ENCODE measurements around the gene C8A. TPM values are rescaled to one million over a fixed set of nuclear protein-coding genes. Genes with fewer than 3 reads are reported as not detected.

C8A gene
- polyA plus RNA-seq, 4 donors, result 0.60 TPM; not detected in 3

DNA sequence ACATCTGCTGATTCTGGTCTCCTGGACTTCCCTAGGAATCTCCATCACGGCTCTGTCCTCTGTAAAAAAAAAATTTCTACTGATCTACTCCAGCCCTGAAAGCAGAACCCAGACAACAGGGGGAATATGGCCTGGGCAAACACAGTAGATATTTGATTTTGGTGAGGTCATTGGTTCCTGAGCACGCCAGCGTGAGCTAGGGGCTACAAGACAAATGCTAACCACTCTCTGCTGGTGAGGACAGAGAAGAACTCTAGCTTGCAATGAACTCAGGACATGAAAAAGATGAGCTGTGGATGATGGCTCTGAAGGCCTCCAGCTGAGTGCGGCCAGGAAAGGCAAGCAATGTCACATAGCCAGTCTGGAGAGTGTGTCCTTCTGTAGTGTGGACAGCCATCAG, 18.2 kb upstream of the C8A start:
- DNase-seq (ENCODE audit: low read depth in 4 of 4, low spot score in 3 of 4), result no peak

DNA sequence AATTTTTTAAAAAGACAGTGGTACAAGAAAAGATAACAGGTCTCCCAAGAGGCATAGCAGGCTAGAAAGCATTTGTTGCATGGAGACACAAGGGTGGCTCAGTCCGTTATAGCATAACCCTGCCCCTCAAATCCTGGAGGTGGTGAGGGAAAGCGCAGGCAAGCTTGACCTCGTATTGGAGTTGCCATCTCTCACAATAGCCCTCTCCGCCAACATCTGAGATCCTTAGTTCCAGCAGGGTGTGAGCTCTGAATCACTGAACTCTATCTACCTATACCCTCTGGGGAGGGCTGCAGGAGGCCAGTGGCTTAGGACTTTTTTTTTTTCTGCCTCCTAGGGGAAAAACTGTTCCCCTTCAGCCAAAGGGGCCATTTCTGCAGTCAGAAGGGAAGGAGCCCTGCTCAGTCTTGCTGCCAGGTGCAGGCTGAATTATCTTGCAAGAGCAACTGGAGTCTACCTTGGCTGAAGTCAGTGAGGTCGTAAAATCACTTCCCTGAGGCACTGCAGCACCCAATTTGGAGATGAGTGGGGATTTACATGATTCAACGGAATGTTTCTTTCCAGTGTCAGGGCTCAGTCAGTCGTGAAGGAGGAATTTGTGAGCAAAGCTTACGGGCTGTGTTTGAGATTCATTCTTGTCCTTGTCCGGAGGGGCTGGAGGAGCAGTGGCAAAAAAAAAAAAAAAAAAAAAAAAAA, 17.2 kb upstream of the C8A start:
- no peak for DNase-seq (ENCODE audit: low read depth in 4 of 4, low spot score in 3 of 4)

DNA sequence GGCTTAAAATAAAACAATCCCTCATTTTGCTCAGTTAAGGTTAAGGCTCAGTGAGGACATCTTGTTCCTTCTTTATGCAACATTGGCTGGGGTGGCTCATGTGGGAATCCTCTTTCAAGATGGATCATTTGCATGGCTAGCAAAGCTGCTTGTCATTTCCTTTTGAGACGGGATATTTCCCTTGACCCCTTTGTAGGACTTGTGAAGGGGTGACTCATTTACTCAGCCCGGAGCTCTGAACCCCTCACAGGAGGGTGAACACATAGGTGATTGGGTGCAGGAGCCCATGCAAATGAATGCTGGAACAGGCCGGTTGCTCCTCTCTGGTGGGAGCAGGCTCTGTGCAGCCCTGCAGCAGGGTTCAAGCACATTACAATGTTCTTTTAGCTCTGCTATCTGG, 15.8 kb upstream of the C8A start:
- DNase-seq (ENCODE audit: low read depth in 4 of 4, low spot score in 3 of 4), result no peak

DNA sequence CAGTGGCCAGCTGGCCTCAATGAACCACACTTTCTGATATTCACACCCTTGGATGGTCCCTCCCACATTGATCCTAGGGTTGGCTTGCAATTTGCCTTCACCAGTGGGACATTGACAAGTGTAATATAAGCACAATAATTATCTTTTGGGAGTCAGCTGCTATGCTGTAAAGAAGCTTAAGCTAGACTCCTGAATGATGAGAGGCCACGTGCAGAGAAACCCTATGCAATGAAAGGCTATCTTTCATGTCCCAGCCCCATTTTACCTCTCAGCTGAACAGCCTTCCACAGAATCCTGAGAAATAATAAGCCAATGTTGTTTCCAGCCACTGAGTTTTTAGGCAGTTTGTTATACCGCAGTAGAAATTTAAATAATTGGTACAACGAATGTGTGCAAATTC, 11.1 kb upstream of the C8A start:
- no peak for DNase-seq (ENCODE audit: low read depth in 4 of 4, low spot score in 3 of 4)

DNA sequence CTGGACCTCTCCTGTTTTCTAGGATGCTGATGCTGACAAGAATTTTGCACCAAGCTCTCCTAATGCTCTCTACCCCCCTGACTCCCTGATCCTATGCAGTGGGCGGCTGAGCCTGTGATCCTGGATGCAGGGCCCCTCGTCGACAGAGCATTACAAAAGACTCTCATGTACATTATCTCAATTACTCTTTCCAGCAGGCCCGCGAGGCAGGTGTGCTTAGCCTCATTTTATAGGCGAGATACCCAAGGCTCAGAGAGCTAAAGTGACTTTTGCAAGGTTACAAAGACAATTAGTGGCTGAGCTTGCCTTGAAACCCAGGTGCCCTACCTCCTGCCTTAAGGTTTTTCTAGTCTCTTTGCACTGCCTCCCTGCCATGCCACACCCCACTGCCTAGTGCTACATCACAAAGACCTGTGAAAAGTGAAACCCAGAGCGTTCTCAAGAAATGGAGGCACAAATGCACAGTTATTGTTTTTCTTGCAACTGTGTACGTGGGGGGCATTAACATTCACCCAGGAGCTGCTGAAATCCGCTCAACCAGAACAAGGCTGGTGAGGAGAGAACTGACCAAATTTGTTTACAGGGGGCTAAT, 10.0 kb upstream of the C8A start:
- DNase-seq (ENCODE audit: low read depth in 4 of 4, low spot score in 3 of 4), result no peak

DNA sequence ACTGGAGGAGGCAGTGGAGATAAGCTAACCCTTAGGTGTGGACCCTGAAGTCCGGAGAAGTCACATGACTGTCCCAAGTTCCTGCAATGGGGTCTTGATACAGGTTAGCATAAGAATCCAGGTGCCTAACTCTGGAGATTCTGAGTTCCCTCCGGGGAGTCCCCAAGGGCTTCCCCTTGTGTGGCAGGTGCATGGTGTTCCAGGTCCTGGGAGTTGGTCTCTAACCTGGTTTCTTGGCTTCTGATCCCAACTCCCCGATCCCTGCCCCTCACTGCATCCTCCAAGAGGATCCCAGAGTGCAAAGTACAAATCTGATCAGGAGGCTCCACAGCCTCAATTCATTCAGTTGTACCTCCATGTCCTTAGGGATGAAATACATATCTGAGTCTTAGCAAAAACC, 9.3 kb upstream of the C8A start:
- no peak for DNase-seq (ENCODE audit: low read depth in 4 of 4, low spot score in 3 of 4)

DNA sequence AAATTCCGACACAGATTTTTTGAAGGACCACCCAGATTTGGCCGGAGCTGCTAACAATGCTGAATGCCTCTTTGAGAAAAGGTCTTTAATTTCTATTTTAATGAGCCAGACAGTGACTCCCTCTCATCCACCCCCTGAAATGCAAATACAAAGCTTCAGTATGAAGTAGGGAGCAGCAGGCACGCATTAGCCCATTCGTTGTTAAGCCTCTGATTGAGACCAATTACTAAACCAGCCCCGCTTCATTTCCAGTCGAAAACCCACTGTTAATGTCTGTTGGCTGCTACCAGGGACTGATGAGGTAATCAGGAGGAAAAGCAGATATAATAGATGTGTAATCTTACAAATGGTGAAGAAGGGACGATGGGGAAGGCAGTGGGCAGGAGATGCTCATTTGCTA, 4.8 kb upstream of the C8A start:
- DNase-seq (ENCODE audit: low read depth in 4 of 4, low spot score in 3 of 4), result no peak

DNA sequence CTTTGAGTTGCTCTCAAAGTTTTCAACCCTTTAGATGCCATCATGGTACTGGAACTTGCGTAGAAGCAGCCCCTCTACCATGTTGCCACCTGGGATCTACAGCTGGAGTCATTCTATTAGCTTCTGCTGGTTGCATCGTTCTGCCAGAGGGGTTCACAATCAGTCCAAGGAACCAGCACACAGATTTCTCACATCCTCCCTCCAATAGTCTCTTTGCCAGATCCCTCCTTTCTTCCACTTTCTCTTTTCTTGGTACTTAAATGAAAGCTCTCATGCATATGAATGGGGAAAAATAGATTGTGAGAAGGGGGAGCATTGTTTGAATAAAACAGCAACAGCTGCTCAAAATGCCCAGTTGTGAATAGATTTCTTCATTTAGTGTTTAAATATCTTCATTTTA, 4.2 kb upstream of the C8A start:
- no peak for DNase-seq (ENCODE audit: low read depth in 4 of 4, low spot score in 3 of 4)

DNA sequence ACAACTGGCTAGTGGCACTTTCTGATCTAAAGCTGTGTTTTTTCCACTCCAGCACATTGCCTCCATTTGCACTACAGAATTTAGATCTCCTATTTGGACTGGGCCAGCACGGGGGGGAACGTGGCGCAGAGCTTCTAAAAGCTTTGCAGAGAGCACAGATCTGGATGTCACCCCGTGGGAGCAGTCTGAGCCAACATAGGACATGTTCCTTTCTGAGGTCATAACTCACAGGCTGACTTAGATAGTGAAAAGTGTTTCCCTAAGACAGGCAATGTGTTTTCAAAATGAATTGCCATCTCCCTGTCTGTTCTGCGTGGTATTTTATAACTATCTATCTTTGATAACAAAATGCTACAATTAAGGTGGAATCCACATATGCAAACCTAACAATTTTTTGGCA, 3.7 kb upstream of the C8A start:
- DNase-seq (ENCODE audit: low read depth in 4 of 4, low spot score in 3 of 4), result no peak

DNA sequence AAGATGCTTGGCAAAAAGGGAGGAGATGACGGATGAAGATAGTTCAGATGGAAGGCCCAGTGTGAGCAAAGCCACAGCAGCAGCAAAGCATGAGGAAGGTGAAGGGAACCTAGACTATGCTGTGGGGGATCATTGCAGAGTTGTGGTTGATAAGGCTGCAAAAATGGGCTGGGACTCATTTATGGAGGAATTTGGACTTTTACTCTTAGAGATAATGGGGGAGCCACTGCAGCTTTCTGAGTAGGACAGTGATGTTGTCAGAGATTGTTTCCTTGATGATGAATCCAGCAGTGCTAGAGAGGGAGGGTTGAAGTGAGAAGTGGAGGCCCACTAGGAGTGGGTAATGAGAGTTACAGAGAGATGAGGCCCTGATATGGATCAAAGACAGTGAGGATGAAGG, 2.1 kb upstream of the C8A start:
- DNase-seq (ENCODE audit: low read depth in 4 of 4, low spot score in 3 of 4), result no peak

DNA sequence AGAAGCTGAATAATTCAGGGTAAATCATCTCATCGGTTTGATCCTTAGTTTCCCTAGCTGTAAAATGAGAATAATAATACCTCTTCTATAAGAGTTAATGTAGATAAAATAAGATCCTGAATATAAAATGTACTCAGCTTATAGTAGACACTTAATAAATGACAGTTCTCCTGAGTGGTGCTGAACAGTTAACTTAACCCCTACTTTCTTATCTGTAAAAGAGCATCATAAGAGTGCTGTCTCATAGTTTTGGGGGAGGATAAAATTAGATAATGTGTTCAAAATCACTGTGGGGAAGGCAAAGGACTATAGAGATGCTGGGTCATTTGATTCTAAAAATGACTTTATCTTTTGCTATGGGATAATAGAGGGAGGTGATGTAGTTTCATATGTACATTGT, 593 bp downstream of the C8A start:
- no peak for DNase-seq (ENCODE audit: low read depth in 4 of 4, low spot score in 3 of 4)

DNA sequence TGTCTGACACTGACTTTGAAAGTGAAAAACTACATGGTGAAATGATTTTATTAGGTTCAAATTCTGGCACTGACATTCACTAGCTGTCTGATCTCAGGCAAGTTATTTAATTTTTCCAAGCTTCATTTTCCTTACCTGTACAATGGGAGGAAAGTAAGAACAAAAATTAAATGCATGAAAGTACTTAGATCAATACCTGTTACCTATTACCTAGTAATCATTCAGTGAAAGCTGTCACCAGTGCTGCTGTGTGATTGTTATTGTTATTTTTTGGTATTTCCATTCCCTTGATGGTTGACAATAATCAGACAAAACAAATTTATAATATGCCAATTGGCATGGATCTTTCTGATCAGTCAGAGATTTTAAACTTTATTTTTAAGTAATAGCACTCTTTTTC, 1.6 kb downstream of the C8A start:
- DNase-seq (ENCODE audit: low read depth in 4 of 4, low spot score in 3 of 4), result no peak

DNA sequence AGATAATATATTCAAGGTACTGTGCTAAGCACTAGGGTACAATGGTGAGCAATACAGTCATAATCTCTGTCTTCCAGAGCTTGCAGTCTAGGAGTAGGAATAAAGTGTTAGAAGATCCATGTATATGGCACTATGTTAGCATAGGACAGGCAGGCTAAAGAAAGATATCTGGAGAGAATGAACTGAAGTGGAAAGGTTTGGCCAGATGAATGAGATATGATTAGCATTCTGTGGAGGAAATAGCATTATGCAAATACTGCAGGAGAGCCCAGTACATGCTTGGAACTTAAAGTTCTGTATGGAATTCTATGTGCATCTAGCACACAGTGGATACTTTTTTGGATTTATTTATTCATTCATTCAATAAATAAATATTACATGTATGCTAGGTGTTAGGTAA, 4.7 kb downstream of the C8A start:
- DNase-seq (ENCODE audit: low read depth in 4 of 4, low spot score in 3 of 4), result no peak

DNA sequence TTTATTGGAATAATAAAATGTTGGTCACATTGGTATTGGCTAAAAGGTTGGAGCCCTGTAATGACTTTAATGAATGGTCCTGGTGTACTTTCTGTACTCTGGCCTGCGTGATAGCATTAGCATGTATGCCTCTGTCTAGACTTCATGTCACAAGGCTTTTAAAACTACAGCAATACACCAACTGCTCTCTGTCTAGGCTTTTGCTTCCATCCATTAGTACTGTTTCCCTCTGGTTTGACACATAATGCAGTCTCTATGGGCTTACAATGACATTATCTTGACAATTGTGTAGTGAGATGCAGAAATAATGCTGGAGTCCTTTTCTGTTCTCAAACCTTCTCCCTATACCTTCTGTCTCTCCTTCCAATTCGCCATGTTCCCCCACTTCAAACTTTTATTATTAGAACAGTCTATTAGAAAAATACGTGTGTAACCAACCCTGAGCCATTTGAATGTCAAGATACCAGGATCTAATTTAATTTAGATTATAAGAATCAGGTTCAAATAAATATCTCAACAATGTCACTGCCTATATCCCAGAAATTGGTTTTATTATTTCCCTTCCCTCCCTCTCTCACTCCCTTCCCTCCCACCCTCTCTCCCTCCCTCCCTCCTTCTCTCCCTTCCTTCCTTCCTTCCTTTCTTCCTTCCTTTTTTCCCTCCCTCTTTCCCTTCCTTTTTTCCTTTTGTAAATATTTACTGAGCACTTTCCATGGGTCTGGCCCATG, 8.8 kb downstream of the C8A start:
- DNase-seq (ENCODE audit: low read depth in 4 of 4, low spot score in 3 of 4), result no peak

DNA sequence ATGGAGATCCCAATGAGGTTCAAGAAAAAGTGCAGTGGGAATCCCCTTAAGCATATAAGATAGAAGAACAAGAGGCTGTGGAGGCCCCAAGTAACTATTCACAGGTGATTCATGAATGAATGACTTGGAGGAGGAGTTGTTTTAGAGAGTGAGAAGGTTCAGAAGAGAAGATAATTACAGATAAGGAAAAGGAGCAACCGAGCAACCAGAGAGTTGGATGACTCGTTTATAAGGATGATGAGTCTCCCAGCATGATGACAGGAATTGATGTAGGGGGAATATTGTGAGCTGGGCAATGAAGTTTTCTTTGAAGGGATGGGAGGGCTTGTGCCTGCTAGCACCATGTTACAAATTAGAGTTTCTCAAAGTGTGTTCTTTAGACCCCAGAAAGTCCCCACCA, 9.8 kb downstream of the C8A start:
- no peak for DNase-seq (ENCODE audit: low read depth in 4 of 4, low spot score in 3 of 4)

DNA sequence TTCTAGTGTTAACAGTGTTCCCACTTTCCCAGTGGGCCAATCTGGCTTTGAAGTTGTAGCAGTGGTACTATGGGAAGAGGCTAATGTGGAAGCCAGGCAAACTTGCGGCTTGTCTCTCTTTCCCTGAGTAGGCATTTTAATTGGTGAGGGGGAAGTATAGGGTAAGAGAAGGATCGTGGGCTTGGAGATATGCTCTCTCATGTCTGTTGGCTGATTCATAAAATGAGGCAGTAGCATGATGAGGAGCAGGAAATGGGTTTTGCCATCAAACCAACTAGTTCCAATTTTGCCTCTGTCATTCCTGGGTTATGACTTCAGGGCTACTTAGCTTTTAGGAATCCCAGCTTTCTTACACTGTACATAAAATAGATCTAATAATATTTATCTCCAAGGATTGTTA, 12.1 kb downstream of the C8A start:
- DNase-seq (ENCODE audit: low read depth in 4 of 4, low spot score in 3 of 4), result no peak

DNA sequence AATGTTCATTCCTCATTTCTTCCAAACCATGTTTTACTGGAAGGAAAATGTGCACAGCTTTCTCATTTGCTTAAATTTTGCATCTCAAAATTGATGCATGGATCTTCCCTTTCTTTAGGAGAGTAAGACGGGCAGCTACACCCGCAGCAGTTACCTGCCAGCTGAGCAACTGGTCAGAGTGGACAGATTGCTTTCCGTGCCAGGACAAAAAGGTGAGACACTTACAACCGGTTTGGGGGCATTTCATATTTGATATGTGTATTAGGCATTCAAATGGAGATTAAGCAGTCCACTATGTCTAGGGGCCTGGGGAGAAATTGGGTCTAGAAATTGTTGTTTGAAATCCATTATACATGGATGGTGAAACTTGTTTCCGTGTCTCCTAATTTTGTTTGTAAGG, 12.9 kb downstream of the C8A start:
- no peak for DNase-seq (ENCODE audit: low read depth in 4 of 4, low spot score in 3 of 4)

DNA sequence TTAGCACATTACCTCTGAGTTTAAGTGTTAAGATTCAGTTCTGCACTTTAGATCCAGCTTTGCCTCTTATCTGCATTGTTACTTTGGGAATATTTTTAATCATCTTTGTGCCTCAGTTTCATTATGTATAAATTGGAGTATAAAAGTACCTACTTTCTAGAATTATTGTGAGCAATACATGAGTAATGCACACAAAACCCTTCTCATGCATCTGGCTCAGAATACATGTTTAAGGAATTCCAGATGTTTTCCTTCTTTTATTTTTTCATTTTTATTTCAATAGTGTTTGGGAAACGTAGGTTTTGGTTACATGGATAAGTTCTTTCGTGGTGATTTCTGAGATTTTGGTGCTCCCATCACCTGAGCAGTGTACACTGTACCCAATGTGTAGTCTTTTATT, 14.2 kb downstream of the C8A start:
- DNase-seq (ENCODE audit: low read depth in 4 of 4, low spot score in 3 of 4), result no peak

DNA sequence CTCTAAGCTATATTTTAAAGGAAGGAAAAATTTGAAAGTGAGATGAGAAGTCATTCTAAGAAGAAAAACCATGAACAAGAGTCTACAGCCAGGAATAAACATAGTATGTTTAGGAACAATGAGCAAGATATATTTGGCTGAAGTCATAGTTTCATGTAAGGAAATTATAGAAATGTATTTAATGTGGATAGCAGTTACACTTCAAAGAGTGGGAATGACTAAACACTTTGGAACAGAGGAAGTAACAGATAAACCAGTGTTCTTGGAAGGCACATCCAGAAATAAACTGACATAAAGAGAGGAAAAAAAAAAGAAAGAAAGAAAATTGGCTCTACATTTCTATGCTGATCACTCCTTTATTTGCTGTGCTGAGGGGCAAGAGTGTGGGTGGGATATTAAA, 18.0 kb downstream of the C8A start:
- DNase-seq (ENCODE audit: low read depth in 4 of 4, low spot score in 3 of 4), result no peak

DNA sequence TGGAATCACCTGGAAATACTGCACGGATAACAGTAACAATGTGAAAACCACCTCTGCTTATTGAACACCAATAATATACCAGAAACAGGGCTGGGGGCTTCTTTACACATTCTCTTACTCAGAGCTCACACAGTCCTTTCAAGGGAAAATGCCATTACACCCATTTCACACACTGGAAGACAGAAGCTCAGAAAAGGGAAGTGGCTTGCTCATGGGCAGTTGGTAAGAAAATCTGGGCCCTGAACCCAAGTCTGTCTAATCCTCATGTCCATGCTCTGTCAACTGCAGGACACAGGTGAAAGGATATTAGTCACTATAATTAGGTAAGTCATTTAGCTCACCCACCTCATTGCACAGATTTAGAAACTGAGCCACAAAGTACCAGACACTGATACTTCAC, 18.6 kb downstream of the C8A start:
- DNase-seq (ENCODE audit: low read depth in 4 of 4, low spot score in 3 of 4), result no peak

DNA sequence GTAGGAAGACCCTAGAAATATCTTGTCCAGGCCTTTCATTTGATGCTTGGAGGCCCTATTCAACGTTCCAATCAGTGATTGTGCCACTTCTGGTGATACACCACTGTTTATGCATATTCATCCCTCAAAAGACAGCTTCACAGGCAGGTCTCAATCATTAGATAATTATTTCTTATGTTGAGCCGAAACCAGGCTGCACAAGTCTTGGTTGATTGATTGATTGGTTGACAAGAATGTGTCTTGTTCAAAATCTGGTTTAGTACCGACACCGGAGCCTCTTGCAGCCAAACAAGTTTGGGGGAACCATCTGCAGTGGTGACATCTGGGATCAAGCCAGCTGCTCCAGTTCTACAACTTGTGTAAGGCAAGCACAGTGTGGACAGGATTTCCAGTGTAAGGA, 20.1 kb downstream of the C8A start:
- no peak for DNase-seq (ENCODE audit: low read depth in 4 of 4, low spot score in 3 of 4)

DNA sequence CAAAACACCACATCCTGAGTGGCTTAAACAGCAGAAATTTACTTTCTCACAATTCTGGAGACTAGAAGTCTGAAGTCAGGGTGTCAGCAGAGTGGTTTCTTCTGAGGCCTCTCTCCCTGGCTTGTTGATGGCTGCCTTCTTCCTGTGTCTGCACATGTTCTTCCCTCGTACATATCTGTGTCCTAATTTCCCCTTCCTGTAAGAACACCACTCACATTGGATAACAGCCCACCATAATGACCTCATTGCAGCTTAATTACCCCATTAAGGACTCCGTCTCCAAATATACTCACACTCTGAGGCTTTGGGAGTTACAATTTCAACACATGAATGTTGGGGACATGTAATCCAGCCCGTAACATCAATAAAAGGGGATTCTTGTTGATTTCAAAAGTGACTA, 23.4 kb downstream of the C8A start:
- no peak for DNase-seq (ENCODE audit: low read depth in 4 of 4, low spot score in 3 of 4)
